ENCODE measurements around the gene BPIFB2. TPM values are rescaled to one million over a fixed set of nuclear protein-coding genes. Genes with fewer than 3 reads are reported as not detected.

BPIFB2 gene
- total RNA-seq, 2 experiments from 2014 or later, result not detected

Other genes starting within 250 kb of the BPIFB2 start
- gene DNMT3B, start 245.3 kb upstream of the BPIFB2 start, total RNA-seq, result 1 to 10 TPM; 1.3 to 1.5 TPM
- 100 to 1,000 TPM; 152 to 155 TPM for gene MAPRE1, start 187.8 kb upstream of the BPIFB2 start, total RNA-seq
- gene EFCAB8, start 148.8 kb upstream of the BPIFB2 start, total RNA-seq, result under 1 TPM; 0.21 to 0.94 TPM
- gene SUN5, start 3.3 kb upstream of the BPIFB2 start, total RNA-seq, result not detected
- not detected for gene BPIFB6, start 23.9 kb downstream of the BPIFB2 start, total RNA-seq
- not detected for gene BPIFB3, start 46.2 kb downstream of the BPIFB2 start, total RNA-seq
- gene BPIFB4, start 71.9 kb downstream of the BPIFB2 start, total RNA-seq, result not detected
- gene BPIFA2, start 160.5 kb downstream of the BPIFB2 start, total RNA-seq, result not detected
- gene BPIFA3, start 209.6 kb downstream of the BPIFB2 start, total RNA-seq, result not detected
- gene BPIFA1, start 228.3 kb downstream of the BPIFB2 start, total RNA-seq, result not detected